ENCODE results near the gene SPON1.

GRCh38 chr11:14306481-14306880 lies 344.0 kb downstream of the SPON1 start:
- TF ChIP-seq CTCF (IDR thresholded peaks at IDR 0.05; ENCODE audit: insufficient read depth, low read length, poor library complexity, severe bottlenecking) (no peak), EZH2phosphoT487 (conservative IDR thresholded peaks at IDR 0.05; ENCODE audit: low read length) (no peak)
